SU-DHL-6 (cell line): ENCODE results near the gene FAM171A1.
"Not testable (repeated sequence)": the region's sequence is repeated elsewhere in the genome, so short reads cannot be mapped to it uniquely, and the experiment has no call there.

ENCODE experiments used
- H2AFZ ChIP-seq: fragments of 200-600 bp; sonication (generic); 2 replicates; pipeline ENCODE4 v1.6.1; 2014; ENCODE audit warnings: low read depth, mild to moderate bottlenecking, moderate library complexity, mixed read lengths, antibody characterized with exemption, low read length; ENCODE audit not compliant: severe bottlenecking
- H3F3A ChIP-seq: fragments of 200-600 bp; shearing (Covaris generic); 2 replicates; pipeline ENCODE4 v1.6.0; 2016; ENCODE audit warnings: antibody characterized with exemption, mild to moderate bottlenecking; ENCODE audit not compliant: insufficient read depth
- H3K27ac ChIP-seq: fragments of 200-600 bp; sonication (generic); 2 replicates; pipeline ENCODE4 v1.5.1; 2016; ENCODE audit warnings: low read depth, mild to moderate bottlenecking, low read length, moderate library complexity, mixed read lengths
- H3K27me3 ChIP-seq: fragments of 200-600 bp; sonication (generic), shearing (Covaris generic); 2 replicates; pipeline ENCODE4 v1.6.0; 2014; ENCODE audit warnings: mild to moderate bottlenecking, low read length
- H3K36me3 ChIP-seq: fragments of 200-600 bp; sonication (generic); 2 replicates; pipeline ENCODE4 v1.6.1; 2014; ENCODE audit warnings: mild to moderate bottlenecking, low read length, mixed read lengths
- H3K4me2 ChIP-seq: fragments of 300-600, 200-600 bp; shearing (Covaris generic), sonication (generic); 2 replicates; pipeline ENCODE4 v1.6.0; 2014; ENCODE audit warnings: low read length, low read depth, mild to moderate bottlenecking; ENCODE audit not compliant: poor library complexity, severe bottlenecking
- H3K4me3 ChIP-seq: fragments of 200-600 bp; sonication (generic); 2 replicates; pipeline ENCODE4 v1.5.1; 2014; ENCODE audit warnings: antibody characterized with exemption, low read length, mild to moderate bottlenecking, mixed read lengths; ENCODE audit not compliant: insufficient read depth, poor library complexity, severe bottlenecking
- H3K79me2 ChIP-seq: fragments of 200-600 bp; sonication (generic); 2 replicates; pipeline ENCODE4 v1.6.1; 2014; ENCODE audit warnings: mild to moderate bottlenecking, low read length, moderate library complexity; ENCODE audit not compliant: insufficient read depth
- H3K9ac ChIP-seq: fragments of 200-600 bp; sonication (generic); 2 replicates; pipeline ENCODE4 v1.7.0; 2014; ENCODE audit warnings: mild to moderate bottlenecking, low read length
- H3K9me2 ChIP-seq: fragments of 200-600 bp; sonication (generic); replicated peaks from 2 replicates; pipeline ENCODE4 v1.6.1; 2014; ENCODE audit warnings: low read length; ENCODE audit not compliant: insufficient read depth
- H3K9me3 ChIP-seq: fragments of 200-600 bp; sonication (generic); 2 replicates; pipeline ENCODE4 v1.6.1; 2014; ENCODE audit warnings: low read length, mixed read lengths; ENCODE audit not compliant: insufficient read depth
- H4K20me1 ChIP-seq: fragments of 200-600 bp; sonication (generic); 2 replicates; pipeline ENCODE4 v1.6.1; 2014; ENCODE audit warnings: low read depth, mild to moderate bottlenecking, antibody characterized with exemption, low read length, moderate library complexity, mixed read lengths
- CTCF ChIP-seq: fragments of 200-600 bp; sonication (generic); IDR thresholded peaks from one replicate; pipeline ENCODE4 v1.5.1; 2017; ENCODE audit warnings: antibody characterized with exemption, mild to moderate bottlenecking, low read length, moderate library complexity; ENCODE audit not compliant: insufficient read depth, poor library complexity, severe bottlenecking
- EZH2phosphoT487 ChIP-seq: fragments of 200-600 bp; sonication (generic), shearing (Covaris generic); conservative IDR thresholded peaks from 2 replicates; pipeline ENCODE4 v1.6.1; 2018; ENCODE audit warnings: mild to moderate bottlenecking, antibody characterized with exemption, low read length, moderate library complexity, mixed read lengths

FAM171A1 gene

GRCh38 chr10:15405319-15405718 is 34.2 kb upstream of the FAM171A1 start:
- H3K9ac ChIP-seq = no peak overlapping the region
- H2AFZ ChIP-seq = no peak overlapping the region
- no peaks in the 10 kb centered on the region for H3F3A ChIP-seq
- H3K9me3 ChIP-seq = no peaks in the 10 kb centered on the region
- no peak overlapping the region for H3K4me3 ChIP-seq
- no peaks in the 10 kb centered on the region for H3K9me2 ChIP-seq
- H3K27ac ChIP-seq = no peak overlapping the region
- H3K36me3 ChIP-seq = no peaks in the 10 kb centered on the region
- no peaks in the 10 kb centered on the region for H3K27me3 ChIP-seq
- TF ChIP-seq CTCF (no peak), EZH2phosphoT487 (no peak)
- H3K79me2 ChIP-seq = no peaks in the 10 kb centered on the region
- H4K20me1 ChIP-seq = no peaks in the 10 kb centered on the region
- H3K4me2 ChIP-seq = no peak overlapping the region

GRCh38 chr10:15401382-15401781 is 30.3 kb upstream of the FAM171A1 start:
- H3K36me3 ChIP-seq = no peaks in the 10 kb centered on the region
- TF ChIP-seq CTCF = no peak
- H3K27me3 ChIP-seq = no peaks in the 10 kb centered on the region
- H4K20me1 ChIP-seq = no peaks in the 10 kb centered on the region
- H3K9ac ChIP-seq = no peak overlapping the region
- no peaks in the 10 kb centered on the region for H3K9me3 ChIP-seq
- no peak overlapping the region for H3K27ac ChIP-seq
- H3F3A ChIP-seq = no peaks in the 10 kb centered on the region
- H2AFZ ChIP-seq = no peak overlapping the region
- H3K4me2 ChIP-seq = no peak overlapping the region
- H3K4me3 ChIP-seq = no peak overlapping the region
- no peaks in the 10 kb centered on the region for H3K9me2 ChIP-seq
- H3K79me2 ChIP-seq = no peaks in the 10 kb centered on the region

GRCh38 chr10:15400461-15400860 is 29.4 kb upstream of the FAM171A1 start:
- H4K20me1 ChIP-seq, H3K27me3 ChIP-seq, H3K36me3 ChIP-seq, H3F3A ChIP-seq, H2AFZ ChIP-seq, H3K79me2 ChIP-seq, H3K4me2 ChIP-seq, H3K9me3 ChIP-seq, H3K27ac ChIP-seq, H3K4me3 ChIP-seq, H3K9ac ChIP-seq, H3K9me2 ChIP-seq: not testable (repeated sequence)

- H3K4me3 ChIP-seq = no peak overlapping the region
- no peak overlapping the region for H3K27ac ChIP-seq
- H3F3A ChIP-seq = no peaks in the 10 kb centered on the region
- no peaks in the 10 kb centered on the region for H4K20me1 ChIP-seq
- no peak overlapping the region for H2AFZ ChIP-seq
- no peak overlapping the region for H3K9ac ChIP-seq
- no peaks in the 10 kb centered on the region for H3K9me2 ChIP-seq
- H3K9me3 ChIP-seq = no peaks in the 10 kb centered on the region
- H3K4me2 ChIP-seq = no peak overlapping the region
- no peaks in the 10 kb centered on the region for H3K36me3 ChIP-seq
- H3K27me3 ChIP-seq = no peaks in the 10 kb centered on the region
- TF ChIP-seq EZH2phosphoT487 = no peak
- TF ChIP-seq CTCF = no peak
- no peaks in the 10 kb centered on the region for H3K79me2 ChIP-seq
Observed at GRCh38 chr10:15399060-15399661, 28.1 kb upstream of the FAM171A1 start.
